NCI-H446 treated with DMSO at 0.1 percent for 48 hours (cell line): ENCODE data around the gene SHROOM3.

ENCODE experiments used
- DNase-seq: peaks from one replicate; lab custom pipeline; 2025; lab: John Stamatoyannopoulos, UW

SHROOM3 gene

DNA sequence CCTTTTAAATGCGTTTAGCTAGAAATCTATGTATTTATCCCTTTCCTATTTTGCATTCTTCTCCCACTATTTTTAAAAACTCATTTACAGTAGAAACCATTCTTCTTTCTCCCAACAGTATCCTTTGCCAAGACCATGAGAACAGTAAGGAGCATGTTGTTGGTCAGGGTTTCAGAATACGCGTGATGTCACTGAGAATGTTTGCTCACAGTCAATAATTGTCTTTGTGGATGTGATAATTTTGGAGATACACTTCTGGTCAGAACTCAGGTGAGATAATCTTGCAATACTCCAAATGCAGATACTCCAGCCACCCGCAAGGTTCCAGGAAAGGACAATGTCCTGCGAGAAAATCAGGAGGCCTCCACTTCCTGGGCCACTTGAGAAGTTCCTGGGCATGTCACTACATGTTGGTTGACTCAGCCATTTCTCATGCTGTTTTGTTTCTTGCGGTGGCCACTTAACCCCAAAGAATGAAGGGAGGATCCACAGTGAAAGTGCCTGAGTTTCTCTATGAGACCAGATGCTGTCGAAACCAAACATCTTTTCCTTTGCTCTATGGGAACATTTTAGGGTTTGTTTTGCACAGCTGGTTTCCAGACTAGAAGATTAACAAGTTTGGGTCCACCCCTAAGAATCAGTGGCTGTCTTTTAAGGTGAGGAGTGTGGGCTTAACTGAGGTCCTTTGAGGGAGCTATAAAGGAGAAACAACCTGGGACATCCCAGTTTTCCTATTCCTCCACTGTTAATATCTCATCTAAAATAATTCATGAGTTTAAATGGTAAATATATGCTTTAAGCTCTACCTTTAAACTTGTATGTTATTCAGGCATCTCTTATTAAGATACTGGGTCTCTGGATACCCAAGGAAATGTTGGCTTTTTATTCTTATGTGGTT lies 346.9 kb downstream of the SHROOM3 start:
- no peak for DNase-seq

DNA sequence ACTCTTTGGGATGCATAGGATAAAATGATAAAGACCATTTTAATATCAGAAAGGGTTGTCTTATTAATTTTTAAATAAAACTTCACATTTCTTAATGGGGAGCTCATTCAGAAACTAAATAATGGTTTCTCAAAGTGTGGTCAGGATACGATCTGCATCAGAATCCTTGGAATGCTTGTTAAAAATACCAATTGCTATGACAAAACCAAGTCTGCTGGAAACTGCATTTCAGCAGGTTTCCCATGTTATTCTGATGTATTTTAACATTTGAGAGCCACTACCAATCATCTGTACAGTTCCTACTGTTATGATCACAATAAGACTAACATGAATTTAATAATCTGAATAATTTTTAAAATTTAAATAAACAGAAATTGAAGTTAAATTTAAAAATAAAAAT lies 347.8 kb downstream of the SHROOM3 start:
- no peak for DNase-seq

DNA sequence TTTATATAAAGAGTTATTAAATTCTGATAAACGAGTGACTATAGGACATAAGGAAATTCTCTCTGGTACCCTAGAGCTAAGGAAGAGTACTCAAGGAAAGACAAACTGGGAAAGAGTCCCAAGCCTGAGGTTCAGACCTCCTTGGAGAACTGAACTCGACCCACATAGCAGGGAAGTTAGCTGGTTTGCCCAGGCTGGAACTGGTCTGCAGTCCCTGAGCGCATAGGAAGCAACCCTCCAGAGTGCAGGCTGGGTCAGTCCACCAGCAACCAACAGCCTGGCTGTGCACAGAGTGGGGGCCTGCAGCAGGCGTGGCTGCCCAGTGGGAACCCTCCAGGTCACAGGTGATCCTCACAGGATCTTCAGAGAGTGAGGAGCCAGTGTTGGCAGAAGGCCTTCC lies 348.8 kb downstream of the SHROOM3 start:
- no peak for DNase-seq

DNA sequence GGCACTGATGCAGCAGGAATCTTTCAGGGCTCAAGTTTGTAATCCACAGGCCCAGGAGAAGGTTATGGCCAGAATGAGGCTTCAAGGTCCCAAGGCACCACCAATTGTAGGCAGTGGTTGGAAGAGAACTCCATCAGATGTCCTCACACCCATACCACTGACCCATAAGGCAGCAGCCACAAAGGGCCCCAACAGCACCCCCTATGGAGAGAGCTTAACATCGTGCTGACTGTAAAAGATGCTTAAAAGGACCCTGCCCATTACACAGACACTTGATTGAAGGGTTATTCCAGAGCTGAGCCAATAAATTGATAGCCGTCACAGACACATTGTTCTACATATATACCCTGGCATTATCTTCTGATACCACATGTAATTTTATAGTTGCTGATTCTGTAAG lies 349.2 kb downstream of the SHROOM3 start:
- no peak for DNase-seq

DNA sequence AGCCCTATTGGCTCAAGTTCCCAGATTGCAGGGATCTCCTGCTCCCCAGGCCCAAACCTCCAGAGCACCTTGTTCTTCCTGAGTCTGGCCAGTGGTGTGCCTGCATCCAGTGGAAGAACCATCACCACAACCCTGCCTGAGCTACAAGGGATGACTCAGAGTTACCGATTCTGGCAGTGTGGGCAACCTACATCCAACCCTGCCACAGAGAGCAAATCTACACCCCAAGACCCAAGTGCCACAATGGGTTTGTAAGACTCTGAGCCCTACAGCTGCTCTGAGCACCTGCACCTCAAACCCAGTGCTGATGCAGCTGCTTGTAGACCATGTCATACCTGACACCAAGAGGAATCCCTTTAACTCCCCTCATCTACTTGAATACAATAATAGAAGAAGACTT lies 352.9 kb downstream of the SHROOM3 start:
- DNase-seq: no peak

DNA sequence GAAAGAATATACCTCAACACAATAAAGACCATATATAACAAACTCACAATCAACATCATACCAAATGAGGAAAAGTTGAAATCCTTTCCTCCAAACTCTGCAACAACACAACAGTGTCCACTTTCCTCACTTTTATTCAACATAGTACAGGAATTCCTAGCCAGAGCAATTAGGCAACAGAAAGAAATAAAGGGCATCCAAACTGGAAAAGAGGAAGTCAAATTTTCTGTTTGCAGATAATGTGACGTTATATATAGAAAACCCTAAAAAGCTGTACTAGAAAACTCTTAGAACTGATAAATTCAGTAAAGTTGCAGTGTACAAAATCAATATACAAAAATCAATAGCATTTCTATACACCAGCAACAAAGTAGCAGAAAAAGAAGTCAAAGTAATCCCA lies 355.3 kb downstream of the SHROOM3 start:
- DNase-seq: no peak

DNA sequence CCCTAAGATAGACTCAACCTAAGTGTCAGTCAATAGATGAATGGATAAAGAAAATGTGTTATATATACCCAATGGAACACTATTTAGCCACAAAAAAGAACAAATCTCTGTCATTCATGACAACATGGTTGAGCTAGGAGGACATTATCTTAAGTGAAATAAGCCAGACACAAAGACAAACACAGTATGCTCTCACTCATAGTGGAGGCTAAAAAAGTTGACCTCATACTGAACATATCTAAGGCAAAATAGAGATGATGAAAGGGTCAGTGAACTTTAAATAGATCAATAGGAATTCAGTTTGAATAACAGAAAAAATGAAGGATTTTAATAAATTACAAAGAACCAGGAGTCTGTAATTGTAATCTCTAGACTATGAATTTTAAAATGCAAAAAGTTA lies 356.4 kb downstream of the SHROOM3 start:
- no peak for DNase-seq

DNA sequence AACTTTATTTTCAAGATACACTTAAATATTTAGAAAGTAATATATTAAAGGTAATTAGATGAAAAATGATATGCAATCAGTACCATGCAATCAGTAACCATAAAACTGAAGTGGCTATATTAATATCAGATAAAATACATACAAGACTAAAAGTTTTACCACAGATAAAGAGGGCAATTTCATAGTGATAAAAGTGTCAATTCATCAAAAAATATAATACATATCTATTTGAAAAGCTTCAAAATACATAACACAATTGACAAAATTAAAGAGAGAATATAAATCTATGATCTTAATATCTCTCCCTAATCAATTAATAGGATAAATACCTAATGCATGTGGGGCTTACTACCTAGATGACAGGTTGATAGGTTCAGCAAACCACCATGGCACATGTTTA lies 357.4 kb downstream of the SHROOM3 start:
- DNase-seq: no peak

DNA sequence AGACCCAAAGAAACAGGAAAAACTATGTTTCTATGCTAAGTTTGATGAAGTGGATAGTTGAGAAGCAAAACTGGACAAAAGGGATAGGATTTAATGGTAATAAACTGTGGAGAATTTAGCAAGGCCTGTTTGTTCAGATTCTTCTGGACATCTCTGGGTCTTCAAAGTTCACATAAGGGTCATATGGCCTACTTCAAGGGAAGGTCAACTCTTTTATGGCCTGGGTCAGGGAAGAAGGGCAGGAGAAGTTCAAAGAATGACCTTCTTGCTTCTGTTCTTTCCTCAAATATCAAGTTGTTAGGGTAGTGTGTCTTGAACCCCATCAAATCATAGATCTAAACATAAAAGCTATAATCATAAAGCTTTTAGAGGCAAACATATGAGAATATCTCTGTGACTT lies 360.2 kb downstream of the SHROOM3 start:
- no peak for DNase-seq

DNA sequence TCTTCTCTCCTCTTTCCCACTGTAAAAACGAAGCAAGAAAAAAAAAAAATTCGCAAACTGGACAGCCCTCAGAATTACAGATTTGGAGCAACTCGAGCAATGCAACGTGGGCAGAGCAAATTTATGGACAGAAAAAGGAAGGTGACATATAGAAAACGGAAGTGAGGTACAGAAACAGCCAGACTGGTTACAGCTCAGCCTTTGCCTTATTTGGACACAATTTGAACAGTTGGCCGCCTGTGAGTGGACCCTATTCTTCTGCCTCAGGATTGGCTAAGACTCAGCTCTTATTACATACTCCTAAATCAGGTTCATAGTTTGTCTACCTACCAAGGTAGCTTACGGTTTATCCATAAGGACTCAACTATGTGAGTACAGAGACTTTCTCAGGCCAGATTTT lies 364.1 kb downstream of the SHROOM3 start:
- DNase-seq: no peak

DNA sequence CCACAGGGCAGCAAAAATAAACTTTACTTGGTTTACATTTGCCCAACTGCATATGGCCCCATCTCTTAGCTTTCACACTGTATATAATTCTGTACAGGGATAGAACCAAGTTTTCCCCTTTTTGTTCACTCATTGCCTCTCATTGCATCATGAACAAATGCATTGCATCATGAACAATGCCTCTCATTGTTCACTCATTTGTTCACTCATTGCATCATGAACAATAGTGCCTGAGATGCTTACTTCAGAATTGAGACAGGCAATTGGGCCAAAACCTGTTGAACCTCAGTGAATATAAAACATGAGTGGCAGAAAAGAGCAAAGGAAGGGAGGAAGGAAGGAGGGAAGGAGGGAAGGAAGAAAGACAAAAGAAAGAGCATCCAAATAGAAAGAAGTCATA lies 364.7 kb downstream of the SHROOM3 start:
- no peak for DNase-seq

DNA sequence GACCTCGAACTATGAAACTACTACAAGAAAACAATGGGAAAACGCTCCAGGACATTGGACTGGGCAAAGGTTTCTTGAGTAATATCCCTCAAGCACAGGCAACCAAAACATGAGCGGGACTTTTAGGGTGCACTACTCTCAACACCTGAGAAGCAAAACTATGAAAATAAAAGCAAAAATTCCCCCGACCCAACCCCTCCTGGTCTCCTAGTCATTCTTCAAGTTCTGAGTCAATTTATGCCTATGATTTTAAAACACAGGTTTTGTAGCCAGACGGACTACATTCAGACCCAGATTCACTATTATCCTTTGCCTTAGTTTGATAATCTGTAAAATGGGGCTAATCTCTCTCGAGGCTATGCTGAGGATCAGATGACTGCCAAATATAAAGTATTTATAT lies 365.9 kb downstream of the SHROOM3 start:
- DNase-seq: no peak

DNA sequence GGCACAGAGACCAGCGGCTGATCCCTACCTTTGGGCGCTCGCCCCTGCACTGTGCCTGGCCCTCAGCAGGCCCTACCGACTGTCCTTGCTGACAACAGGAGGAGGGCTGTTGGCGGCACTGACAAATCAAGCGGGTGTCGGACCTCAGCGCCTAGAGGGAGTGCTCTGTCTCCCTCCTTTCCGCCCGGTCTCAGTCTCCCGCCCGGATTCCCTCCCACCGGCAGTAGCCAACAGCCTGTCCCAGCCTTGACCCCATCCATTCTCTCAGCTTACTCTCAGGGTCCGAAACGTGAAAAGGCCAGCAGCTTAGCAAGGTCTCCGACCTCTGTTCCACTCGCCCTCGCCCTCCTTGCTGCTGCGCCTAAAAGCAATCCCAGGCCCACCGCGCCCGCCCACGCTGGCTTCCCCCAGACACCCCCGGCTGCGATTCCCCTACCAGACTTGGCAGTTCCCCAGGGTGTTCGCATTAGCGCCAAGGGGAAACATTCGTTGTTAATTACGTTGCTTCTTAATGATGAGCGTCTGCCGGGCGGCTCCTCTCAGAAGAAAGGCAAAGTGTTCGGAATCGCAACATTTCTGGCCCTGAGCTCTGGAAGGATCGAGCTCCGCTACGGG lies 366.7 kb downstream of the SHROOM3 start:
- DNase-seq: no peak

DNA sequence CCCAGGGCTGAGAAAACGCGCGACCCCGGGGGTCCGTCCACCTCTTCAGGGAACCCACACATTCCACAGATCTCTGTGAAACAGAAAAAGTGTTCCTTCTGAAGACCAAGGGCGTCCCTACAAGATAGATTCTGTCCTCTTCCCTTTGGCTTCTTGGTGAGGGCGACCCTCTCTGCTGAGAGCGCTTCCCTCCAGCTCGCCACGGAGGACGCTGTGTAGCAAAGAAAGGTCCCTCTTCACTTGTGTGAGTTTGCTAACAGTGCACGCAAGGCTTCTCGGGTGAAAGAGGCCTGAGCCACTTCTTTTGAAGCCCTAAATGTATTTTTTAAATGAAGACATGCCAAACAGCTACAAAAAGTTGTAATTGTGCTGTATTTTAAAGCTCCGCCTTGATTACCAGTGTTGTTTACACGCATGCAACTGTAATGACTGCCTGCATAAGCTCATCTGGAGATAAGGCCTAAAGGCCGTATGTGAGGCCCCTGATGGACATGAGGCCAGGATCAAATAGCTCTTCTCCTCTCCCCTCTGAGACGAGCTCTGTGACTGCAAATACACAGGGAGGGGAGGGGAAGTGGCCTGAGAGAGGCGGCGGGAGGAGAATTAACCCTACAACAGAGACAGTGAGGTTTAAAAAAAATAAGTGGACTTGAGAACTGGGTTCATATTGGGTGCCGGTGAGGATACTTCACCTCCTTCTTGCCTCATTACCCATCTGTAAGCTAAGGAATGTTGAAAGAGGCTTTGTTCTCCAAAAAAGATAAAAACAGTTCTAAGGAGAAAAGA lies 367.4 kb downstream of the SHROOM3 start:
- no peak for DNase-seq

DNA sequence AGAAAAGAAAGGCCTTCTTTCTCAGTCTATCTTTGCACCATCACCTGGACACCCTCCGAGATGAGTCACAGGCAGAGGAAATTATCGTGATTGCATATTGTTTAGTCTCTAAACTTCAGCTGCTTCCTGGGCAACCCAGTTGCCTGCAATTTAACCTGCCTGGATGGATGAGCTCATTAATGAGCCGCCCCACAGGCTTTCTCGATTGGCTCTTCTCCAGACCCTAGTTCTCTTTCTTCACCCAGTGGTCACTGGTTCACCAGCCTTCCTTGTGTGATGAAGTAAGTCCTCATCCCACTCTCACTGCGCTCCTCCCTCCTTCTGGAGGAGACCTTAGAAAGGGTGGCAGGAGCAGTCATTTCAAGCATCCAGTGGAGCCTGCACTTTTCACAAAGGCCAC lies 368.5 kb downstream of the SHROOM3 start:
- DNase-seq: no peak

DNA sequence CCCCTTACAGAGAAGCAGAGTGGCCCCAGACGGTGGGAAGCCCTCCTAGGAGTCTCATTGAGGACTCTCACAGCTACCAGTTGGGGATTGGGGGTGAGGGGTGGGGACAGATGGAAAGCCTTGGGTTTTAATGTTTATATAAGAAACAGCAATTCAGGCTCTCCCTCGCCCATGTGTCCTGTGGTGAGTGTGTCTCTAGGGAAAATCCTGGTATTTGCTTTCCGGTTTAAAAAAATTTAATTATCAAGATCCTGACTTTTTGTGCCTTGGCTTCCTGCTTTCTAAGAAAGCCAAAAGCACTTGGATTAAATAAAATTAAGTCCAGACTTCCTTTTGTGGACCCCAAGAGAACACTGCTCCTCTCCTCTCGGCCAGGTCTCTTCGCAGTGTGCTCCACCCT lies 369.1 kb downstream of the SHROOM3 start:
- DNase-seq: no peak

DNA sequence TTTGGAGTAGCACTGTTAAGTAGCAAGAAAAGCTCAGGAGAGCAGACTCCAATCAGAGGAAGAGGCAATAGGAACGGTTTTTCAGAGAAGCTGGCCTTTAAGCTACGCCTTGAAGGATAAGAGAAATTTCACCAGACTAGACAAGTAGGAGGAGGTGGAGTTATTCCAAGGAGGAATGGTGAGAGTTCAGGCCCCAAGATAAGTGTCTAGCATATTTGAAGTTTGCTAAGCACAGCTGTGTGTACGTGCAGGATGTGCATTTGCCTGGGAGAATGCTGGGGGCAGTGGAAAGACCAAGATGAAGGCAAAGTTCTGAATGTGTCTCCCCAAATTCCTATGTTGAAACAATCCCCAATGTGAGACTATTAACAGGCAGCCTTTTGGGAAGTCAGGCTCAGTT lies 371.3 kb downstream of the SHROOM3 start:
- DNase-seq: no peak

DNA sequence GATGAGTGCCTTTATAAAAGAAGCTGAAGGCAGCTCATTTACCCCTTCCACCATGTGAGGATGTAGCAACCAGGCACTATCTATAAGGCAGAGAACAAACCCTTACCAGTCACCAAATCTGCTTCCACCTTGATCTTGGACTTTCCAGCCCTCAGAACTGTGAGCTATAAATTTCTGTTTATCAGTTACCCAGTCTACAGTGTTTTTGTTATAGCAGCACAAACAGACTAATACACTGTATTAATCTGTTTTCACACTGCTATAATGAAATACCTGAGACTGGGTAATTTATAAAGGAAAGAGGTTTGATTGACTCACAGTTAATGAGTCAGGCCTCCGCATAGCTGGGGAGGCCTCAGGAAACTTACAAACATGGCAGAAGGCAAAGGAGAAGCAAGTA lies 371.7 kb downstream of the SHROOM3 start:
- DNase-seq: no peak

DNA sequence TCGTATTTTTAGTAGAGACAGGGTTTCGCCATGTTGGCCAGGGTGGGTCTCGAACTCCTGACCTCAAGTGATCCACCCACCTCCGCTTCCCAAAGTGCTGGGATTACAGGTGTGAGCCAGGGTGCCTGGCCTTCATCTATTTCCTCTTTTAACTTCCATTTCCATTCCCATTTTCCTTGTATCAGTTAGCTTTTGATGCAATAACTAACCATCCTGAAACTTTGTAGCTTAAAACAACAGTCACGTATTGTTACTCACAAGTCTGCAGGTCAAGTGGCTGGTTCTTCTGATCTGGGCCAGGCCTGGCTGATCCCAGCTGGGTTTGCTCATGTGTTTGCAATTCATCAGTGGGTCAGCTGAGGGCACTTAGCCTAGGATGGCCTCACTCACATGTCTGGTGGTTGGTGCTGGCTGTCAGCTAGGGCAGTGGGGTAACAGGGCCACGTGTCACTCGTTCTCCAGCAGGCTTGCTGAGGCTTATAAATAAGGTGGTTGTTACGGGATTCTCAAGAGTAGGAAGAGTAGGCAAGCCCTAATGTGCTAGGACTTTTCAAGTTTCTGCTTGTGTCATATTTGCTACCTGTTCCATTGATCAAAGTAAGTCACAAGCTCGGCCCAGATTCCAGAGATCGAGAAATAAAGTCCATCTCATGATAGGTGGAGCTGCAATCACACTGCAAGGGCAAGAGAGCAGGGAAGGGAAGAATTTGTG lies 374.7 kb downstream of the SHROOM3 start:
- no peak for DNase-seq

DNA sequence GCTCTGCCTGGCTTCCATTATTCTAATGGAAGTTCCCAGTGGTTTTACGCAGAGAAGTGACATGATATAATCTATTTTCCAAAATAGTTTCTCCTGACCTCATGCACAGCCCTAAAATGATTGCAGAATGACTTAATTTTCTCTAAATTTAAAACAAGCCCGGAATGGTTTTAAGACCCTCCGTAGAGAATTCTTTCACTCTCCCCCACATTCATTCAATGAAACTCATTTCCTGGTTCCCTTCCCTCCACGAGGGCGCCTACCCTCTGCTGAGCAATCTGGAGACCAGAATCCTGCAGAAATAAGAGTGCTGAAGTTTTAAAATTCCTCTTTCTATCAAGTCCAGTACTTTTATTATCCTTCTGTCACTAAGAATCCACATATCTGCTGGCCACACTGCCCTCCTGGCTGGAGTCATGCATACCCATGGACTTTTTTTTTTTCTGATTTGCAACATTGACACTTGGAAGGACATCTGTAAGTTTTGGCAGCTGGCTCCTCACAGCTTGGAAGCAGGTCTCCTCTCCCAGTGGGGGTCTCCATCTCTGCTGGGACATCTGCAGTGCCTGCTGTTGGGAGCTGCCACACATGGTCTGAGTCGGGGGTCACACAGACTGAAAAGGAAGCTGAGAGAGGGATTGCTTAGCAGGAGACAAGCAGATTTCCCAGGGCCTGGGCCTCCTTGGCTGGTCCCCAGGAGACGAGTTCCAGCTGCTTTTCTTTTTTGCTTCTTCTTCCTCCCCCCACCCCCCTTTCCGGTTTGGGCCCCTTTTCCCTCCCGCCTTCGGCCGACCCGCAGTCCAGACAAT lies 376.8 kb downstream of the SHROOM3 start:
- peak; percentile 13 for DNase-seq

DNA sequence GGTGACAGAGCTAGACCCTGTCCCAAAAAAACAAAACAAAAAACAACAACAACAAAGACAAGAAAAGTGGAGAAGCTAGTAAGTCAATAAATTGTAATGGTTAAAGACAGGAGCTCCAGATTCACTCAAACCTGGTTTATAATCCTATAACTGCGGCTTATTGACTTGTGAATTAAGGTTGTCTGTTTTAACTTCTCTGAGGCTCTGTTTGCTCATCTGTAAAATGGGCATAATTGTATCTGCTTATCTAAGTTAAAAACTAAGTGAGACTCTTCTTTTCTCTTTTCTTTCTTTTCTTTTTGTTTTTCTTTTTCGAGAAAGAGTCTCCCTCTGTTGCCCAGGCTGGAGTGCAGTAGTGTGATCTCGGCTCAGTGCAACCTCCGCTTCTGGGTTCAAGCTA lies 378.0 kb downstream of the SHROOM3 start:
- DNase-seq: no peak
